ENCODE results near the gene SLC25A21. TPM values are rescaled to one million over a fixed set of nuclear protein-coding genes. Genes with fewer than 3 reads are reported as not detected.

SLC25A21 gene
- total RNA-seq, 1 donor from 2014 or later: 0.24 TPM

DNA sequence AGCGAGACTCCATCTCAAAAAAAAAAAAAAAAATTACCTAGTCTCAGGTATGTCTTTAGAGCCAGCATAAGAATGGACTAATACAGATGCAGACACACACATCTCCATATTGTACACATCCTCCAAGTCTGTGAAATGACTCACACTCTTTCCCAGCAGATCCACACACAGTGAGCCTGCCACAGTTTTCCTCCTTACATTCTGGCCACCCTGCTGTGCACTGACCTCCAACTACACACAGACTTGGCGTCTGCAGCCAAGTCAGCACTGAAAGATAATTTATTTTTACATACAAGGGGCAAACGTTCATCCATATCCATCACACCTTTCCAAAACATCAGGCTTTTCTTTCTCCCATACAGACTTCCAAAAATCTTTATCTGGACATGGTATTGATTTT lies 115.9 kb downstream of the SLC25A21 start:
- intact Hi-C loops (cut with DNase I): no loop called here
- no peak for DNase-seq (ENCODE audit: low spot score)

- intact Hi-C loops (cut with DNase I): no loop called here
- no peak for DNase-seq (ENCODE audit: low spot score)
Measured at GRCh38 chr14:37054869-37055268, 117.5 kb downstream of the SLC25A21 start.

DNA sequence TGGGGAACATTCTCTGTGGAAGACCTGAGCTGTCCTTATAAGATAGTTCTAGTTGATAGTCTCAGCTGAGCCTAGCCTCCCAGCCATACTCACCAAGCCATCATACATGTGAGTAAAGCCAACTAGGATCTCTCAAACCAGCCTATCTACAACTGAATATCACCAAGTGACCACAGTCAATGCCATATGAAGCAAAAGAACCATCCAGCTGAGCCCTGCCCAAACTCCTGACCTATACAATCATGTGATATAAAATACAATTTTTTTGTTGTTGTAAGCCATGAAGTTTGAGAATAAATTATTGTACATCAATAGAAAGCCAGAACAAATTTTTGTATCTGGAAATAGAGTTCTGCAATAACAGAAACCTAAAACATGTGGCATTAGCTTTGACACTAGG lies 118.3 kb downstream of the SLC25A21 start:
- intact Hi-C loops (cut with DNase I): no loop called here
- no peak for DNase-seq (ENCODE audit: low spot score)

GRCh38 chr14:37051680-37052079 lies 120.7 kb downstream of the SLC25A21 start:
- no peak for DNase-seq (ENCODE audit: low spot score)
- intact Hi-C loops (cut with DNase I): no loop called here

- intact Hi-C loops (cut with DNase I): no loop called here
- DNase-seq (ENCODE audit: low spot score): no peak
Measured at GRCh38 chr14:37051153-37051552, 121.3 kb downstream of the SLC25A21 start.

- no peak for DNase-seq (ENCODE audit: low spot score)
- intact Hi-C loops (cut with DNase I): no loop called here
Measured at GRCh38 chr14:37048666-37049071, 123.7 kb downstream of the SLC25A21 start.

DNA sequence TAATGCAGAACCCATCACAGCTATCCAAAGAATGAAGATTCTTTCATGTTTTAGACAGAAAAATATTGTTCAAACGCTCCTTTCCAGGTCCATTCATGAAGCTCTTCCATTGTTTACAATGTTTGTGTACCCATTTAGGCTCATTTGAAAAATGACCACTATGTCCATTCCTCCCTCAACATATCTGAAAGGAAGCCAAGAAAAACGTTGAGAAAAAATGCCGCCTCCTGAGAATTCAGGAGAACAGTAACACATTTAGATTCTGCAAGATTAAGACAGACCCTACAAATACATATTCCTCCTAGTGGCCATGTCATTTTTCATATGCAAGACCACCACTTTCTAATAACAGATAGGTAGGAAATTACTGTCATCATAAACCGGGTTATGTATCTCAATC lies 124.4 kb downstream of the SLC25A21 start:
- intact Hi-C loops (cut with DNase I): no loop called here
- DNase-seq (ENCODE audit: low spot score): no peak

DNA sequence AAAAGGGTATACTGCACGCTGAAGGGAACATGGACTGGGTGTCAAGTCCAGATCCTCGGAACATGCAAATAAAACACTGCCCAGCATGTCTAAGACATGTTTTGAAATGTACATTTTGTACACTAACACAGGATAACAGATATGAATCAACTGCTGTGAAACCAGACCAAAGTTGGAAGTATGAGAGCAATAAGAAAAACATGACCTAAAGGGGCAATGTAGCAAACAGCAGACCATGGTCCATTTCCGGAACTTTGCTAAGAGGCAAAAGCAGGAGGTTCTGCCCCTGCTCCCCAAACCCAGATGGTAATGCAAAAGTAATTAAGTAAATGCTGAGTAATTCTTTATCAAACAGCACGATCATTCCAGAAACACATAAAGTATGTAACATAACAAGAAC lies 125.2 kb downstream of the SLC25A21 start:
- intact Hi-C loops (cut with DNase I): no loop called here
- no peak for DNase-seq (ENCODE audit: low spot score)

GRCh38 chr14:37046815-37047214 lies 125.6 kb downstream of the SLC25A21 start:
- intact Hi-C loops (cut with DNase I): no loop called here
- DNase-seq (ENCODE audit: low spot score): no peak

DNA sequence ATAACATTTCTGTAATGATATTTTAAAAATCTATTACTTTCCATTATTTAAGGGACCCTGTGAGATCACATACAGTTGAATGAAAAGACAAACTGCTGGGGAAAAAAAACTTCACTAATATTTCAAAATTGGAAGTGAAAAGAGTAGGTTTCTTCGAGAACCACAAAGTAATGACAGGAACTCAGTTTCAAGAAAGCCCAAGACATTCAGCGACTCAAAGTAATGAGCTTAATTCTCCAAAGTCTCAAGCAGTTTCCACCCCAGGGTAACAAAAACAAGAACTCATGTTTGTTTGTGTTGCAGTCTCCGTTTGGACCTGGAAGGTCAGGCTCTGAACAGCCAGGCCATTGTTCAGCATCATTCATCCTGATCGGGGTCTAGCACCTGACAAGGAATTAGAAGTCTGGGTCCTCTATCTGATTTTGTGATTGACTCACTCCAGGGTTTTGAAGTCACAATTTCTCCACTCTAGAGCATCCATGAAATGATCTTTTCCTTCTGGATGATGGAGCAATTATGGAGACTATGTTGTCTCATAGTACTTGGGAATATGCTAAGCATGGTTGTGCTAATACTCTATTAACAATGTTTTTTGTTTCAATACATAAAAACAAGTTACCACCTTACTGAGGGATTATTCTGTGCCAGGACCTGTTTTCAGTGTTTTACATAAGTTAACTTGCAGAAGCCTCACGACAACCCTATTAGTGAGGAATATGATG lies 126.9 kb downstream of the SLC25A21 start:
- DNase-seq (ENCODE audit: low spot score): no peak
- intact Hi-C loops (cut with DNase I): no loop called here

DNA sequence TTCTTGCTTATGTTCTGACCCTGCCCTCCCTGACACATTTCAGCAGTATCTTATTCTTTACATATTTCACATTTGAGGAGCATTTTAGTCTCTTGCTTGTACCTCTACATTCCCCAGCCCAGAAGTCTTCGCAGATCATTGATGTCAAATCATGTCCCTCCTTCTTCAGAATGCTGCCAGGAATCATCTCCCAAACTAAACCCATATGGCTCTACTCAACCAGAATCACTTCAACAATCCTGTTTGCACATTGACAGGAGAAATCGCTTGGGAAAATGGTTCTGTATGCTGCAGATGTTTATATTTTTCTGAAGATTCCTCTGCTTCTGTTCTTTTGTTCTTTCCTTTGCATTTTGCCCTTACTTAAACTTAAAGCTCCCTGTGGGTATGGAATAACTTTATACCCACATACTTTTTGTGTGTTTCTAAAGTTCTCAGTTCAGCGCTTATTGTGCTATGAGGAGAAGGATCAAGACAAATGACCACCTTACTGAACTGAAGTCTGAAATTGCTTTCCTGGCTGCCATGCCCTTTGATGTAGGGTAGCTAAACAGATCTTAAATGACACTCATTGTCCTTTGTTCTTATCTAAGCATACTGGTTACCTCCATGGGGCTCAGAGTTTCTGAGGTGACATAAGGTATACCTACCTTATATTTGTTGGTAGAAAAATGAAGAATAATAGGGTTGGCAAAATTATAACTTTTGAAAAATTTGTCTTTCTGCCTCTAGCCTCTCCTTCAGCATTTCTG lies 134.6 kb downstream of the SLC25A21 start:
- intact Hi-C loops (cut with DNase I): no loop called here
- no peak for DNase-seq (ENCODE audit: low spot score)

DNA sequence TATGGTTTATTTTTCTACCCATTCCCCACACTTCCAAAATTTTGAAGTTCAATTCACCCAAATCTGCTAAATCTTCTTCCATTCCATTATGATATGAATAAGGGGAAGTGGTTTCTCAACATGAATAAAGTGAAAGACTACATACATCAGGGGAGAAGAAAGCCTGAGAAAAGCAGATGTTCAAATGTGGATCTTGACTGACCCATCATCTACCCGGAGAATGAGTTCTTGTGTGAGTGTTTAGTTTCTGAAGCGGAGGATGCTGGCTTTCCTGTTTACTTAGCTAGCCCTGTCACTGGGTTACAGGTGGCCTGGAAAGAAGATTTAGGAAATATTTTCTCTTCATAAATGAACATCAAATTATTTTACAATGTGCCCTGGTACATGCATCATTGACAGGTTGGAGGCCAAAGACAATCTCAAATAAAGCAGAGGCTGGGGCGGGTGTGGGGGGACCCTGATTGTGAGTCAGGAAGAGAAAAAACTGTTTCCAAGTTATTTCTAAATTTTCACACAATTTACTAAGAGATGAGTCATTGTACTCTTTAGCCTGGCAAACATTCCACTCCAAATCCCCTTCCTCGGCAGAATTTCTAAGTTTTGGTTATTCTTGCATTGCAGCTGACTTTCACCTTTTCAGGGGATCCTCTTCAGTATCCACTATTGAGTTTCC lies 135.6 kb downstream of the SLC25A21 start:
- intact Hi-C loops (cut with DNase I): no loop called here

DNA sequence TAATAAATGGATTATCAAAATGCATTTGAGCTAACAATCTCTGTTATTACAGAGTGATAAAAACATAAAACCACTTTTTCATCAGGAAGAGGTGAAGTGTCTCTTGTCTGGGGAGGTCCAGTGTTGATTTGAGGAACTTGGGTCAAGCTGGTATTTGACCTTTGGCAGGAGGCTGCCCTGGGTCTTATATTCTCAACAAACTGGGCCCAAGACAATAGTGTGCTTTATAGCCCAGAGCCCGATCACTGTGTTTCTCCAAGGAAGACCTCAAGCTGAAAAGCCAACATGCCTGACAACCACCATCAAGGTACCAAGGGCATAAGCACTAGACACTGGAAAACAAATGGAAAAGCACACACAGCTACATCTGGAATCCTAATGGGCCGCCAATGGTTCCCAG lies 137.0 kb downstream of the SLC25A21 start:
- DNase-seq (ENCODE audit: low spot score): no peak
- intact Hi-C loops (cut with DNase I): no loop called here

More for the DNA sequence above, 135.6 kb downstream of the SLC25A21 start:
- no peak for DNase-seq (ENCODE audit: low spot score)

DNA sequence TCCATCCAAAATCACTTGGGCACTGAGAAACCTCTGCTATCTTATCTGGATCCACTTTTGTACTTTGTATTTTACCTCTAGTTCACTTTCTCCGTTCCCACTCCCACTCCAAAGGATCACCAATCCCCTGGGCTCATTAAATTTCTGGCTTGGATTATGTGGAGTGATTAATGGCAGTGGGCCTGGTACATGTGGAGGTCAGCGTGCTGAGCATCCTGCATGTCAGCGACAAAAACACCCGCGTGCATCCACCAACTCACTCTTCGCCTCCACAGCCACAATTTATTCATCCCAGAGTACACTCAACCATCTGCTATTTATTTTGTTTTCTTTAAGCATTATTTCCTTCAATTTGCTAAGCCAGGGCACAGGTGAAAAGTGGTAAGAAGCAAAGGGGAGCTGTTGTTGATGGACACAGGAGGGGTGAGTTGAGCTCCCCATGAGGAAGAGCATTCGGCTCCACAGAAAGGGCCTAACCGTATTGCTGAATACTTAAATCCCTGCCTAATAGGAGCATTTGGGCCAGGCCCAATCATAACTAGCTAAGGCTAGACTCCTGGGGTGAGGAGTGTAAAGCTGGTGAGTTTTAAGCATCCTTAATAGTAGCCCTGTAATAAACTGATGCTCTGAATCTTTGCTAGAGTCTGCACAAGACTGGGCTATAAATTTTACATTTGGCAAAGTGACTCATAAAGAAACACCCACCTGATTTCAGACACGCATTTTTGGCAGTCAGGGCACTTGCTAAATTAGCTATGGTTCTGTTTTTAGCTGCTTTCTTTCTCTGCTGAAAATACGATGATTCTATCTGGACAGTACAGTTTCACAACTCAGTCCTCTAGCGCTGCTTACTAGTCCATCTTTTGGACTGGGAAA lies 137.8 kb downstream of the SLC25A21 start:
- intact Hi-C loops (cut with DNase I): no loop called here
- no peak for DNase-seq (ENCODE audit: low spot score)

GRCh38 chr14:37032863-37033262 lies 139.5 kb downstream of the SLC25A21 start:
- intact Hi-C loops (cut with DNase I): no loop called here

GRCh38 chr14:37027188-37027824 lies 145.1 kb downstream of the SLC25A21 start:
- no peak for DNase-seq (ENCODE audit: low spot score)
- intact Hi-C loops (cut with DNase I): no loop called here

More at GRCh38 chr14:37032863-37033262, 139.5 kb downstream of the SLC25A21 start:
- DNase-seq (ENCODE audit: low spot score): no peak

DNA sequence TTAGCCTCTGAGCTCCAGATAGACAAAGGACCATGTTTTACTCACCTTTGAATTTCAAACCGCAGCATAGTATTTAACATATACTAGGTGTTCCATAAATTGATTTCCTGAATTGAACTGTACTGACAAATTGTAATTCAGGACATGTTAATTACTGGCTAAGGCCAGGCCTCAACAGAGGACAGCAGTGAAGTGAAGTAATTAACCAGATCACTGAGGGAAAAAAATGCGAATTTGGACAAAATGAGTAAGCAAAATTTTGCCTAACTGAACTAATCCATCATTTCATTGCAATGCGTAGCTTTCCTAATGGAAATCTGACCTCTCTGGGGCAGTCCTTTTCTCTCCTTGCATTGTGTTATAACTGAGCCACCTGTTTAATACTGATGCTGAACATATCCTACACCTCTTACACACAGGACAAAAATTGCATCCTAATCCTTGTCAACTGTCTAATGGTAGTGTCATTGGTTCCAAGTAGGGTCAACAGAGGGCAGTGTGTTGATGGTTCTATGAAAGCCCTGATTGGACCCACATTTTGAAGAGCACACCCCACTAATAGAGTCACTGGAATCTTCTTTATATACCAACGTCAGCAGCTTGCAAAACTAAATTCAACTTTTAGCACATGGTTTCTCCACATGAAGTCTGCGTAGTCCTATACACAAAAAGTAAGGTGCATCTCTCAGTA lies 148.4 kb downstream of the SLC25A21 start:
- intact Hi-C loops (cut with DNase I): no loop called here
- DNase-seq (ENCODE audit: low spot score): no peak

DNA sequence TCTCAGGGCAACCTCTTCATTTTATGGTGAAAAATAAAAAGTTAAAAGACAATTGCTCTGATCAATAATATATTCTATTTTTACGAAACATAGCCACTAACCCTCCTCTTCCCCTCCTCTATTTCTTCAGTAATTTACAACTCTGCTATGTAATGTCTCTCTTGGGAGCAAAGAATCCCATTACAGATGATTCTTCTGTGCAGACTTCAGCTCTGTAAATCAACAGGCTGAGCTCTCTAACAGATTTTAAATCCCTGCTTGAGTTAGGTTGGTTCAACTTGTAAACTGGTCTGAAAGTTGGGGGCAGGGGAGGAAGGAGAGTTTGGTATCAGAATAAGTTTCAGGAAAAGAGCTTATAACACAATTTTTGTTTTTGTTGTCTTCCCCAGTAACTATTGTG lies 151.0 kb downstream of the SLC25A21 start:
- DNase-seq (ENCODE audit: low spot score): no peak
- intact Hi-C loops (cut with DNase I): no loop called here

- DNase-seq (ENCODE audit: low spot score): no peak
- intact Hi-C loops (cut with DNase I): no loop called here
Measured at GRCh38 chr14:37019488-37019887, 152.9 kb downstream of the SLC25A21 start.

All from cardiac septum (tissue), 1 donor.